Transverse colon (tissue), 4 donors: ENCODE measurements around the gene BCAS1.

Experiments used
- CTCF ChIP-seq, 5 experiments: fragments of 200-600 bp in 3 of 5; fragments of 450-650 bp in 2 of 5; sonication (generic) in 3 of 5; IDR thresholded peaks; 1 replicate in 2 of 5; 2 replicates in 3 of 5; pipeline ENCODE4 v1.5.1; 2016 to 2017; ENCODE audit warnings: antibody characterized with exemption in 5 of 5, inconsistent platforms in 3 of 5, mild to moderate bottlenecking in 2 of 5, moderate library complexity in 1 of 5
- POLR2AphosphoS5 ChIP-seq, 3 donors: sonication (generic); formaldehyde crosslinking; IDR thresholded peaks; one replicate each; pipeline ENCODE4 v1.6.1; 2016; ENCODE audit warnings: antibody characterized with exemption in 3 of 3

GRCh38 chr20:53899351-53900167 is 170.8 kb downstream of the BCAS1 start:
- TF ChIP-seq CTCF (IDR thresholded peaks at IDR 0.05) (no peak), POLR2AphosphoS5 (IDR thresholded peaks at IDR 0.05) (peak in 1 of 3 donors; percentile 37)
